Measurements from ENCODE around the gene BNC1.

DNA sequence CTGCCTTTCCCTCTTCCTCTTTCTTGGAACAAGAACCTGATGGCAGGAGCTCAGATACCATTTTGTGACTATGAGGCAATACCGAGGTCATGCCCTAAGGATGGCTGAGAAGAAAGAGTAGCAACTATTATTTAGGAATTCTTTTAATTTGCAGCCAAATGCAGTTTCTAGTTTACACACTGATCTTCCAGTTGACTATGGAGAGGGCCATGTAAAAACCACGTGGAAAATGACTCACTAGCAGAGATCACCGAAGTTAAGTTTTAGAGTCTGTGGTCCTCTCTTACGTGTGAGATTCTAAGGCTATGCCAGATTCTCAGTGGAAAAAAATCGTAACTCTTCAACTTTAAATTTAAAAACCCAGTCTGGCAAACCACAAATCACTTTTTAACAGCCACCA is 7.8 kb downstream of the BNC1 start:
- TF ChIP-seq, protein P1, sequence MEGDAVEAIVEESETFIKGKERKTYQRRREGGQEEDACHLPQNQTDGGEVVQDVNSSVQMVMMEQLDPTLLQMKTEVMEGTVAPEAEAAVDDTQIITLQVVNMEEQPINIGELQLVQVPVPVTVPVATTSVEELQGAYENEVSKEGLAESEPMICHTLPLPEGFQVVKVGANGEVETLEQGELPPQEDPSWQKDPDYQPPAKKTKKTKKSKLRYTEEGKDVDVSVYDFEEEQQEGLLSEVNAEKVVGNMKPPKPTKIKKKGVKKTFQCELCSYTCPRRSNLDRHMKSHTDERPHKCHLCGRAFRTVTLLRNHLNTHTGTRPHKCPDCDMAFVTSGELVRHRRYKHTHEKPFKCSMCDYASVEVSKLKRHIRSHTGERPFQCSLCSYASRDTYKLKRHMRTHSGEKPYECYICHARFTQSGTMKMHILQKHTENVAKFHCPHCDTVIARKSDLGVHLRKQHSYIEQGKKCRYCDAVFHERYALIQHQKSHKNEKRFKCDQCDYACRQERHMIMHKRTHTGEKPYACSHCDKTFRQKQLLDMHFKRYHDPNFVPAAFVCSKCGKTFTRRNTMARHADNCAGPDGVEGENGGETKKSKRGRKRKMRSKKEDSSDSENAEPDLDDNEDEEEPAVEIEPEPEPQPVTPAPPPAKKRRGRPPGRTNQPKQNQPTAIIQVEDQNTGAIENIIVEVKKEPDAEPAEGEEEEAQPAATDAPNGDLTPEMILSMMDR (IDR thresholded peaks at IDR 0.05) = no peak
- no peak for TF ChIP-seq ZFX (IDR thresholded peaks at IDR 0.05; ENCODE audit: borderline replicate concordance)
